ENCODE results near the gene PAQR4. TPM values are rescaled to one million over a fixed set of nuclear protein-coding genes. Genes with fewer than 3 reads are reported as not detected.

PAQR4 gene
- polyA plus RNA-seq, 3 donors: 2.9 to 7.7 (median 4.7) TPM

- no peak overlapping the region for H3K27ac ChIP-seq (ENCODE audit: low read depth, low read length)
- 26 to 30% (median 26%) methylated on average over 27 to 28 of the region's 28 CpGs for WGBS, 3 donors
Measured at GRCh38 chr16:2962334-2963073, 6.6 kb upstream of the PAQR4 start.

DNA sequence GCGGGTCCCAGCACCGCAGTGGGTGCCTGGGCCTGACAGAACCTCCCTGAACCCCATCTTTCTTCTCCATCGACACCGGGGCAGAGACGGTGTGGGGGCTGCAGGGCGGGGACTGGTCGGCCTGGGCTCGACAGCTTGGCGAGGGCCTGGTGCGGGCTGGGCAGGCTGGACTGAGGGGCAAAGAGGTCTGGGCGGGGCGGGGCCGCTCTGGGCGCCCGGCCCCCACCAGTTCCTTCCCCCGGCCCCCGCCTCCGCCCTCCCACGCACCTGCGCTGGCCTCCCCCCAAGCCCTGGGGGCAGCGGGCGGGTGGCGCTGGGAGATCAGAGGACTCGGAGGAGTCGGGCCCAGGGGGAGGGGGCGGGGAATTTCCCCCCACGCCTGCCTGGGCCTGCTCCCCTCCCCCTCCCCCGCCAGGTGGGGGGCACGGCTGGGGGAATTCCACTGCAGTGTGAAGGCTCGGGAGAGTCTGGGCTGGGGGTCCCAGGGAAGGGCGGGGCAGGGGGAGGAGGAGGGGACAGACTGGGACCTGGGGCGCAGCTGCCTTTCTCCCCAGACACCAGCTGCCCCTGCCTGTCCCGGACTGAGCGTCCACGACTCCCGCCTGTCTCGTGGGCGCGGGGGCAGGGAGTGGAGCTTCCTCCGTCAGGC, 6.0 kb upstream of the PAQR4 start:
- 1 to 3% (median 2%) methylated on average over 24 to 40 of the region's 40 CpGs for WGBS, 3 donors
- H3K27ac ChIP-seq (ENCODE audit: low read depth, low read length): no peak overlapping the region

GRCh38 chr16:2963723-2964474, 5.2 kb upstream of the PAQR4 start, which contains the start of gene KREMEN2:
Gene KREMEN2 (plus strand): TSS chr16:2964275. CDS start chr16:2964521, 246 bp downstream.
- WGBS, 3 donors: 1% methylated on average over 42 to 60 of the region's 60 CpGs
- H3K27ac ChIP-seq (ENCODE audit: low read depth, low read length): no peak within 1 kb of the TSS

GRCh38 chr16:2964475-2965336, 4.4 kb upstream of the PAQR4 start:
- H3K27ac ChIP-seq (ENCODE audit: low read depth, low read length): no peak overlapping the region

GRCh38 chr16:2966043-2966807, 2.9 kb upstream of the PAQR4 start:
- no peak overlapping the region for H3K27ac ChIP-seq (ENCODE audit: low read depth, low read length)
- 46 to 63% (median 58%) methylated on average over 37 to 39 of the region's 39 CpGs for WGBS, 3 donors

More at GRCh38 chr16:2964475-2965336, 4.4 kb upstream of the PAQR4 start:
- 1% methylated on average over 52 to 68 of the region's 68 CpGs for WGBS, 3 donors

DNA sequence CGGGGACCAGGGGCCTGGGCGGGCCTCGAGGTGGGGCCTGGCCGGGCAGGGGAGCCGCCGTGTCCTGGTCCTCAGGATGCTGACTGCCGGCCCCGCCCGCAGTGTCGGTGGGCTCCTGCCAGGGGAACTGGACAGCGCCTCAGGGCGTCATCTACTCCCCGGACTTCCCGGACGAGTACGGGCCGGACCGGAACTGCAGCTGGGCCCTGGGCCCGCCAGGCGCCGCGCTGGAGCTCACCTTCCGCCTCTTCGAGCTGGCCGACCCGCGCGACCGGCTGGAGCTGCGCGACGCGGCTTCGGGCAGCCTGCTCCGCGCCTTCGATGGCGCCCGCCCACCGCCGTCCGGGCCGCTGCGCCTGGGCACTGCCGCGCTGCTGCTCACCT, 2.3 kb upstream of the PAQR4 start:
- 0 to 14% (median 8%) methylated on average over 27 to 46 of the region's 46 CpGs for WGBS, 3 donors
- no peak overlapping the region for H3K27ac ChIP-seq (ENCODE audit: low read depth, low read length)

GRCh38 chr16:2967211-2967631, 1.9 kb upstream of the PAQR4 start:
- H3K27ac ChIP-seq (ENCODE audit: low read depth, low read length): no peak overlapping the region
- 4 to 20% (median 14%) methylated on average over 36 to 51 of the region's 51 CpGs for WGBS, 3 donors

DNA sequence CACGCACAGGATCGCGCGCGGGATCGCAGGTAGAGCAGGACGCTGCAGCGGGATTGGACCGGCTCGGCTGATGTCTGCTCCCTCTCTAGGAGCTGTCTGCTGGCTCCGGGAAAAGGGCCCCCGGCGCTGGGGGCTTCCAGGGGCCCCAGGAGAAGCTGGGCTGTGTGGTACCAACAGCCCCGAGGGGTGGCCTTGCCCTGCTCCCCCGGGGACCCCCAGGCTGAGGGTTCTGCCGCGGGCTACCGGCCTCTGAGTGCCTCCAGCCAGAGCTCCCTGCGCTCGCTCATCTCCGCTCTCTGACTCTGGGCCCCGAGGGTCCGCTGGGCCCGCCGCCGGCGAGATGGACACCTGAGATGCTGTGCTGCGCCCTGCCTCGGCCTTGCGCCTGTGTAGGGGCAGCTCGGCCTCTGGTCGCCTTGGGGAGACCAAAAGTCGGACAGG, 1.4 kb upstream of the PAQR4 start:
- H3K27ac ChIP-seq (ENCODE audit: low read depth, low read length): no peak overlapping the region
- WGBS, 3 donors: 50 to 58% (median 53%) methylated on average over 31 to 33 of the region's 33 CpGs

- no peak overlapping the region for H3K27ac ChIP-seq (ENCODE audit: low read depth, low read length)
- WGBS, 3 donors: 14 to 21% (median 18%) methylated on average over 18 of the region's 18 CpGs
Measured at GRCh38 chr16:2968368-2968737, 795 bp upstream of the PAQR4 start.

GRCh38 chr16:2969545-2970521, 685 bp downstream of the PAQR4 start:
- no peak overlapping the region for H3K27ac ChIP-seq (ENCODE audit: low read depth, low read length)

DNA sequence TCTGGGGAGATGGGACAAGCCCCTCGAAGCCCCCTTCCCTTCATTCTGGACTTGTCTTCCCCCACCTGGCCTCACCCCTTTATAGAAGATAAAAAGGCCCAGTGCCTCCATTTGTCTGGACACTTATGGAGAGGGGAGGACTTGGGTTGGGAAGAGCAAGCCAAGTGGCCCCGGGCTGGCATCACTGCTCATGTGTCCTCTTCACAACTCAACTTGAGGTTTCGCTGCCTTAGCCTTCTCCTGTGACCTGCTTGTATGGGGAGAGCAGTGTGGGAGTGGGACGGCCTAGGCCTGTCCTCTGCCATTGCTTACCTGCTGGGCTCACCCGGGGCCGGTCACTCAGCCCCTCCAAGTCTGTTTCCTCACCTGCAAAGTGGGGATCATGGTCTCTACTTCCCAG, 1.4 kb downstream of the PAQR4 start:
- H3K27ac ChIP-seq (ENCODE audit: low read depth, low read length): no peak overlapping the region
- WGBS, 3 donors: 85 to 93% (median 89%) methylated on average over 6 of the region's 6 CpGs

More at GRCh38 chr16:2969545-2970521, 685 bp downstream of the PAQR4 start:
- WGBS, 3 donors: 2 to 5% (median 3%) methylated on average over 58 to 83 of the region's 83 CpGs

DNA sequence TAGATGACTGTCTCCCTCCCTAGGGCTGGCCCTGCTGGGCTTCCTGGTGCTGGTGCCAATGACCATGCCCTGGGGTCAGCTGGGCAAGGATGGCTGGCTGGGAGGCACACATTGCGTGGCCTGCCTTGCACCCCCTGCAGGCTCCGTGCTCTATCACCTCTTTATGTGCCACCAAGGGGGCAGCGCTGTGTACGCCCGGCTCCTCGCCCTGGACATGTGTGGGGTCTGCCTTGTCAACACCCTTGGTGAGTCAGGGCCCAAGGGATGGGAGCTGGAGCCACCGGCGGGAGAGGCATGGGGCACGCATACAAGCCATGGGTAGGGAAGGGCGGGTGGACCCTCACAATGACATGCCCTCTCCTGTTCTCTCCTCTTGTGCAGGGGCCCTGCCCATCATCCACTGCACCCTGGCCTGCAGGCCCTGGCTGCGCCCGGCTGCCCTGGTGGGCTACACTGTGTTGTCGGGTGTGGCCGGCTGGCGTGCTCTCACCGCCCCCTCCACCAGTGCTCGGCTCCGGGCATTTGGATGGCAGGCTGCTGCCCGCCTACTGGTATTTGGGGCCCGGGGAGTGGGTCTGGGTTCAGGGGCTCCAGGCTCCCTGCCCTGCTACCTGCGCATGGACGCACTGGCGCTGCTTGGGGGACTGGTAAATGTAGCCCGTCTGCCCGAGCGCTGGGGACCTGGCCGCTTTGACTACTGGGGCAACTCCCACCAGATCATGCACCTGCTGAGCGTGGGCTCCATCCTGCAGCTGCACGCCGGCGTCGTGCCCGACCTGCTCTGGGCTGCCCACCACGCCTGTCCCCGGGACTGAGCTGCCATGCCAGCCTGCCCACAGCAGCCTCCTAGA, 2.2 kb downstream of the PAQR4 start:
- no peak overlapping the region for H3K27ac ChIP-seq (ENCODE audit: low read depth, low read length)
- WGBS, 3 donors: 94 to 96% (median 96%) methylated on average over 32 to 35 of the region's 35 CpGs

- H3K27ac ChIP-seq (ENCODE audit: low read depth, low read length): no peak overlapping the region
- WGBS, 3 donors: 73 to 86% (median 78%) methylated on average over 14 to 15 of the region's 15 CpGs
Measured at GRCh38 chr16:2971985-2972784, 3.0 kb downstream of the PAQR4 start.

DNA sequence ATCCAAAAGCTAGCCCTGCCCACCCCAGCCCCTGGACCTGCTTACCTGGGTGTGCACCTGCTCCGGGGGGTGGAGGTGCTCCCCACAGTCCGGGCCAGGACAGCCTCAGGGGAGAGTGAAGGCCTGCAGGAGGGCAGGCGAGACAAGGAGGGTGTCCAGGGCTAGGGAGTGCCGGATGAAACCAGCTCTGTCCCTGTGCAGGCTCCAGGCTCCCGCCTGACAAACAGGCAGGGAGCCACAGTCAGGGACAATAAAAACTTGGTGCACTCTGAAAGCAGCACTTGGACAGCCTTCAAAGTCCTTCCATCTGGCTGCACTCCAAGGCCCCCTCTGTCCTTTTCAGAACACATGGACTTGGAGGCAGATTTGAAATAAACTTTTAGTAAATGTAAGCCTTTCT, 3.9 kb downstream of the PAQR4 start:
- no peak overlapping the region for H3K27ac ChIP-seq (ENCODE audit: low read depth, low read length)
- WGBS, 3 donors: 78 to 89% (median 79%) methylated on average over 5 of the region's 5 CpGs

Measured in adipose tissue (tissue), 3 donors.